Measurements from ENCODE around the gene INO80.
A peak's percentile ranks its signal among the peaks of the same experiment; 100 is the strongest.

The INO80 gene

GRCh38 chr15:40942878-40943277 lies 173.2 kb downstream of the INO80 start:
- DNase-seq = no peak

GRCh38 chr15:40942337-40942854 lies 173.7 kb downstream of the INO80 start:
- DNase-seq = no peak

- DNase-seq = peak; percentile 71
Observed at GRCh38 chr15:40941528-40942336, 174.3 kb downstream of the INO80 start.

- DNase-seq = no peak
Observed at GRCh38 chr15:40941068-40941527, 175.0 kb downstream of the INO80 start.

- DNase-seq = no peak
Observed at GRCh38 chr15:40940296-40940801, 175.7 kb downstream of the INO80 start.

DNA sequence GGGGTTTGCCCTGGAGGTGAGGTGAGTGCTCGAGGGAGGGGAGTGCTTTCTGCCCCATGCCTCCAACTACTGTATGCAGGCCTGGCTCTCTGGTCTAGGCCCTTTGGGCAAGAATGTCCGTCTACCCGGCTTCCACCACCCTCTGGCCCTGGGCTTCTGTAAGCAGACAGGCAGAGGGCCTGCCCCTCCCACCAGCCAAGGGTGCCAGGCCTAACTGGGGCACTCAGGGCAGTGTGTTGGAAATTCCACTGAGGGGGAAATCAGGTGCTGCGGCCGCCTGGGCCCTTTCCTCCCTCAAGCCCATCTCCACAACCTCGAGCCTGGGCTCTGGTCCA lies 177.6 kb downstream of the INO80 start:
- no peak for DNase-seq

- no peak for DNase-seq
Observed at GRCh38 chr15:40937762-40938535, 178.1 kb downstream of the INO80 start.

DNA sequence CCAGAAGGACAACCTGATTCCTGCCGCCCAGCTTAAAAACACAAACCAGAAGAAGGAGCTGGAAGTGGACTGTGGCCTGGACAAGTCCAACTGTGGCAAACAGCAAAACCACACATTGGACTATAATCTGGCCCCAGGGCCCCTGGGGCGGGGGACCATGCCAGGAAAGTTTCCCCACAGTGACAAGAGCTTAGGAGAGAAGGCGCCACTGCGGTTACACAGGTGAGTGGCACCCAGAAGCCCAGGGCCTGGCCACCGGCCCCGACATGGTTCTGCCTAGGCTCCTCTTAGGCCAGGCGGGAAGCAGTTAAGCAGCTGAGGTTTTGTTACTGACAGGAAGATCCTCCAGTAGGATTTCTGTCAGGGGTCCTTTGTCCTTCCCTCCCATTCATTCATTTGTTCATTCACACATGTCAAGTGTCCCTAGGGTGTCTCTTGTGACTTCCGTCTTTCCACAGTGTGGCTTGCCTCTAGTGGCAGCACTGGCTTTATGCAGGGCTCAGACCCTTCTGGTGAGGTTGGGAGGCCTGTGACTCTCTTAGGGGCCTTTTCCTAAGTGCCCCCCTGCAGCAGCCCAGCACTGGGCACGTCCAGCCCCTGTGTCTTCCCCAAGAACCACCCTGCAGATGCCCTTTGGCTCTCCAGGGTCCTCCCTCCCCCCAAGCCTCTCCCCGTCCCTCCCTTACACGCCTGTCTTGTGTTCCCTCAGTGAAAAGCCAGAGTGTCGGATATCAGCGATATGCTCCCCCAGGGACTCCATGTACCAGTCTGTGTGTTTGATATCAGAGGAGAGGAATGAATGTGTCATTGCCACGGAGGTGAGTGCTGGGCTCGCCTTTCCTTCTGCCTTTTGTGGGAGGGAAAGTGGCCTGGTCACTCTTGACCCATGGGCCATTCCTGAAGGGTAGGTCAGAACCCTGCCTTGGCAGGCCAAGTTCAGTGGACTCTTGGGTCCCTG lies 179.1 kb downstream of the INO80 start:
- DNase-seq = no peak

GRCh38 chr15:40936234-40936708 lies 179.8 kb downstream of the INO80 start:
- no peak for DNase-seq

GRCh38 chr15:40934457-40934856 lies 181.6 kb downstream of the INO80 start:
- DNase-seq = no peak

GRCh38 chr15:40933517-40933902 lies 182.6 kb downstream of the INO80 start:
- no peak for DNase-seq

- DNase-seq = no peak
Observed at GRCh38 chr15:40932649-40933516, 183.2 kb downstream of the INO80 start.

DNA sequence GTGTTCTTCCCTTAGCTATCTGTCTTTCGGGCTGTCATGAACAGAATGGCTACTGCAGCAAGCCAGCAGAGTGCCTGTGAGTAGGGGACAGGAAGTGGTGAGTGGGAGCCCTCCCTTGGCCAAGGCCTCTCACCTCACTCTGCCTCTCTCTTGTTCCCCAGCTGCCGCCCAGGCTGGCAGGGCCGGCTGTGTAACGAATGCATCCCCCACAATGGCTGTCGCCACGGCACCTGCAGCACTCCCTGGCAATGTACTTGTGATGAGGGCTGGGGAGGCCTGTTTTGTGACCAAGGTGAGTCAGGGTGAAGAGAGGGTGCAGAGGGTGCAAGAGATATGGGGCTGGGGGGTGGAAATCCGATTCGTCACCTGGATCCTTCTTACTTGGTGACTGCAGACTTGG lies 183.9 kb downstream of the INO80 start:
- no peak for DNase-seq

- no peak for DNase-seq
Observed at GRCh38 chr15:40931300-40932142, 184.6 kb downstream of the INO80 start.

- DNase-seq = peak; percentile 65
Observed at GRCh38 chr15:40930430-40931299, 185.4 kb downstream of the INO80 start.

DNA sequence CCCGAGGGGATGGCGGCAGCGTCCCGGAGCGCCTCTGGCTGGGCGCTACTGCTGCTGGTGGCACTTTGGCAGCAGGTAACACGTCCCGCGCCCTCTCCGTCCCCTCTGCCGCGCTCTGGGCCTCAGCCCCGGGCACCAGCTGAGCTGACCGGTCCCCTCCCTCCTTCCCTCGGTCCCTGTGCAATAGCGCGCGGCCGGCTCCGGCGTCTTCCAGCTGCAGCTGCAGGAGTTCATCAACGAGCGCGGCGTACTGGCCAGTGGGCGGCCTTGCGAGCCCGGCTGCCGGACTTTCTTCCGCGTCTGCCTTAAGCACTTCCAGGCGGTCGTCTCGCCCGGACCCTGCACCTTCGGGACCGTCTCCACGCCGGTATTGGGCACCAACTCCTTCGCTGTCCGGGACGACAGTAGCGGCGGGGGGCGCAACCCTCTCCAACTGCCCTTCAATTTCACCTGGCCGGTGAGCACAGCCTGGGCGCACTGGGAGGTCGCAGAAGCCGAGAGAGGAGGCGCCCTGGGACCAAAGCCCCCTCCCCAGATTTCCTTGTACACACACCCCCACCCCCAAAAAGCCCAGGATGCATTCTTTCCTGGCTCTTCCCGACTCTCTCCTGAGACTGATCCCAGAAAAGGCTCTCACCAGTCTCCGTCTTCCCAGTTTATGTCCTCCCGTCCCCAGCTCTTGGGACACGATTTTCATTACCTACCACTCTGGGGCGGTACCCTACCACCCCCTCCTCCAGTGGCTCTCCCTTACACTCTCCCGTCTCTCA lies 186.2 kb downstream of the INO80 start:
- no peak for DNase-seq

Measured in activated naive CD4-positive, alpha-beta T cell treated with anti-CD3 and anti-CD28 coated beads, Interleukin-2, amount 50 U/mL, for 16 hours (primary cell).